Endothelial cell of umbilical vein (primary cell): ENCODE data around the gene CLEC12A. TPM values are rescaled to one million over a fixed set of nuclear protein-coding genes. Genes with fewer than 3 reads are reported as not detected.

ENCODE experiments used
- BruUV-seq: library from RNA; stranded (reverse); fragments of 400-500 nt; replicated peaks from 2 replicates; lab custom pipeline; 2021; lab: Mats Ljungman, UMichigan
- CTCF ChIA-PET: fragments of 300-600, 350-600 bp; sonication (Branson Sonifier 250); formaldehyde crosslinking; loops from one replicate; lab custom pipeline; 2021; ENCODE audit warnings: antibody characterized with exemption, inconsistent platforms; lab: Charles Lee
- POLR2A ChIA-PET: fragments of 300-600, 350-600 bp; sonication (Branson Sonifier 250); formaldehyde crosslinking; loops from one replicate; lab custom pipeline; 2021; ENCODE audit warnings: antibody characterized with exemption, inconsistent platforms; lab: Charles Lee
- DNase-seq: peaks from one replicate; pipeline ENCODE4 v3.0.0-alpha.2; 2011; ENCODE audit warnings: low read depth, low spot score
- FAIRE-seq: peaks from 2 replicates; lab custom pipeline; 2011; peaks lifted over from hg19 to GRCh38; lab: Jason Lieb, UNC
- H2AFZ ChIP-seq: 2 replicates; pipeline ENCODE4 v1.6.0; 2012; ENCODE audit warnings: low read depth, low read length, control low read depth, inconsistent platforms
- H3K27ac ChIP-seq: 2 replicates; pipeline ENCODE4 v1.5.1; 2011; ENCODE audit warnings: low read depth, mild to moderate bottlenecking, control low read depth, low read length, moderate library complexity; ENCODE audit not compliant: insufficient read depth
- H3K27me3 ChIP-seq, 2 experiments: 2 replicates each; pipeline versions ENCODE4 v1.6.0 to v1.6.1; 2011; ENCODE audit warnings: low read length in 2 of 2, mixed read lengths in 1 of 2; ENCODE audit not compliant: control insufficient read depth in 2 of 2, insufficient read depth in 2 of 2
- H3K36me3 ChIP-seq, 2 experiments: 2 replicates in 1 of 2; 3 replicates in 1 of 2; pipeline ENCODE4 v1.5.1; 2011; ENCODE audit warnings: low read length in 2 of 2, mild to moderate bottlenecking in 1 of 2, moderate library complexity in 1 of 2; ENCODE audit not compliant: control insufficient read depth in 2 of 2, insufficient read depth in 2 of 2; ENCODE audit errors: extremely low read depth in 1 of 2
- H3K4me1 ChIP-seq: 3 replicates; pipeline ENCODE4 v1.5.1; 2011; ENCODE audit warnings: mild to moderate bottlenecking, low read length; ENCODE audit not compliant: control insufficient read depth, insufficient read depth; ENCODE audit errors: extremely low read depth
- H3K4me2 ChIP-seq: 2 replicates; pipeline ENCODE4 v1.6.1; 2011; ENCODE audit warnings: low read length, control low read depth, mixed read lengths; ENCODE audit not compliant: insufficient read depth
- H3K4me3 ChIP-seq, 3 experiments: fragments of 200-600 bp in 1 of 3; sonication (generic), shearing (Covaris generic) in 1 of 3; replicated peaks in 1 of 3; 2 replicates each; pipeline ENCODE4 v1.5.1; 2011 to 2016; ENCODE audit warnings: control low read depth in 3 of 3, low read length in 3 of 3, mild to moderate bottlenecking in 2 of 3, inconsistent platforms in 1 of 3, low read depth in 1 of 3, moderate library complexity in 1 of 3; ENCODE audit not compliant: insufficient read depth in 1 of 3
- H3K79me2 ChIP-seq: 2 replicates; pipeline ENCODE4 v1.6.0; 2012; ENCODE audit warnings: low read length, inconsistent platforms; ENCODE audit not compliant: control insufficient read depth, insufficient read depth
- H3K9ac ChIP-seq: replicated peaks from 2 replicates; pipeline ENCODE3; 2011; ENCODE audit warnings: low read length, control low read depth; ENCODE audit not compliant: insufficient read depth; ENCODE audit errors: extremely low read depth
- H3K9me1 ChIP-seq: replicated peaks from 3 replicates; pipeline ENCODE4 v1.6.0; 2011; ENCODE audit warnings: mild to moderate bottlenecking, low read length; ENCODE audit not compliant: control insufficient read depth, insufficient read depth; ENCODE audit errors: extremely low read depth
- H3K9me3 ChIP-seq: replicated peaks from 2 replicates; pipeline ENCODE4 v1.5.1; 2012; ENCODE audit warnings: low read length, inconsistent platforms; ENCODE audit not compliant: control insufficient read depth, insufficient read depth
- H4K20me1 ChIP-seq: replicated peaks from 2 replicates; pipeline ENCODE3; 2011; ENCODE audit warnings: mild to moderate bottlenecking, low read length; ENCODE audit not compliant: control insufficient read depth, insufficient read depth; ENCODE audit errors: extremely low read depth
- EZH2 ChIP-seq: IDR thresholded peaks from 2 replicates; pipeline ENCODE4 v1.6.1; 2012; ENCODE audit warnings: borderline replicate concordance, low read depth, mild to moderate bottlenecking, moderate library complexity, low read length, inconsistent platforms; ENCODE audit not compliant: severe bottlenecking
- FOS ChIP-seq: IDR thresholded peaks from 2 replicates; pipeline ENCODE4 v1.6.1; 2011; ENCODE audit warnings: mild to moderate bottlenecking, low read length, moderate library complexity, borderline replicate concordance; ENCODE audit not compliant: insufficient read depth
- GATA2 ChIP-seq: IDR thresholded peaks from 2 replicates; pipeline ENCODE4 v1.7.0; 2011; ENCODE audit warnings: low read depth, mild to moderate bottlenecking, moderate library complexity, mixed read lengths, low read length; ENCODE audit not compliant: insufficient read length, insufficient read depth
- JUN ChIP-seq: IDR thresholded peaks from 2 replicates; pipeline ENCODE4 v1.6.1; 2011; ENCODE audit warnings: borderline replicate concordance, low read depth; ENCODE audit not compliant: insufficient read length, insufficient read depth
- MYC ChIP-seq: IDR thresholded peaks from one replicate; pipeline ENCODE4 v1.6.1; 2011; ENCODE audit warnings: mild to moderate bottlenecking, low read depth, low read length
- POLR2A ChIP-seq: IDR thresholded peaks from 2 replicates; pipeline ENCODE4 v1.6.1; 2012; ENCODE audit warnings: low read depth, mild to moderate bottlenecking, control low read depth, low read length
- dilution Hi-C: fragments of 300-500 bp; cut with MboI; formaldehyde crosslinking; loops from one replicate; pipeline ENCODE4 v1.15.0; 2019; ENCODE audit warnings: low sequenced_read_pairs; ENCODE audit not compliant: extremely low pct_ligation_motif_present
- intact Hi-C: fragments of 100-400 bp; cut with micrococcal nuclease; formaldehyde crosslinking; loops from one replicate; pipeline ENCODE4 v1.10.0; 2022
- polyA plus RNA-seq, 4 experiments: library from polyadenylated mRNA; depleted of rRNA in 3 of 4; stranded (reverse) in 3 of 4; unstranded in 1 of 4; fragments of >200 nt; gene quantifications; 2 replicates each; pipeline versions ENCODE4 v1.2.1 to v1.2.3, GENCODE V29; 2011 to 2012; ENCODE audit warnings: missing spikeins in 1 of 4
- total RNA-seq: library from RNA; stranded (reverse); gene quantifications from 2 replicates; pipeline ENCODE4 v1.2.3, GENCODE V29; 2021
- TF ChIP-seq, protein P1 (sequence below): IDR thresholded peaks from 2 replicates; pipeline ENCODE4 v1.6.1; 2011; ENCODE audit not compliant: insufficient read depth, insufficient read length
- TF ChIP-seq, protein P2 (sequence below), 2 donors: IDR thresholded peaks; 1 replicate in 1 of 2; 2 replicates in 1 of 2; pipeline ENCODE4 v1.5.1; 2011; ENCODE audit warnings: low read length in 2 of 2, mild to moderate bottlenecking in 2 of 2, moderate library complexity in 2 of 2, control low read depth in 1 of 2, inconsistent platforms in 1 of 2, low read depth in 1 of 2; ENCODE audit not compliant: insufficient read depth in 1 of 2; ENCODE audit errors: extremely low read depth in 1 of 2

CLEC12A gene
- total and polyA plus RNA-seq, 2 donors (not counting 3 experiments of a cell fraction or from before 2014, with no cell fraction given), result not detected

DNA sequence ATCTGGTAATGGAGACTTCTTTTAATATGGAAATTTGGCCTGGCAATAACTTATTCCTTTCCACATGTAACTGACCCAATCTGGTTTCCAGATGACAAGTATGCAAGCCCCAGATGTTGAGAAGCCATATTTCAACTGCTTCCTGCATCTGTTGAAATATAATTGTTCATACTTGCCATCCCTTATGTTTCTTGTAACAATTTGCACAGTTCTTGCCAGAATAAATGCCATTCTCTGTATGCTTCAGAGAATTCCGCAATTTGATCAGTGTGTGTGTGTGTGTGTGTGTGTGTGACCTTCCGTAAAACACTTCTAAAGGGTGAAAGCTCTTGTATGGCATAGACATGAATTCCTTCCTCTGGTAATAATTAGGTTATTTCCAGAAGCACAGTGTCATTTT, 37.3 kb upstream of the CLEC12A start:
- H3K4me1 ChIP-seq, result no peaks in the 10 kb centered on the region
- no peak overlapping the region for H3K27ac ChIP-seq
- FAIRE-seq (no peak), DNase-seq (no peak)
- no peaks in the 10 kb centered on the region for H3K27me3 ChIP-seq
- H3K79me2 ChIP-seq, result no peaks in the 10 kb centered on the region
- TF ChIP-seq GATA2, result no peak
- intact Hi-C loops (no loop called here), dilution Hi-C loops (no loop called here)
- no peaks in the 10 kb centered on the region for H3K36me3 ChIP-seq
- H3K9me3 ChIP-seq, result no peaks in the 10 kb centered on the region
- ChIA-PET POLR2A (interaction anchor here (0.7 kb wide), 2 partner anchors 311 to 925 kb away, joined by 3 to 4 read pairs; no protein-coding TSS in a partner anchor), CTCF (interaction anchor here (1.9 kb wide), 1 partner anchor 8 kb away, joined by 8 read pairs; no protein-coding TSS in a partner anchor)
- H2AFZ ChIP-seq, result no peak overlapping the region
- no TSS peak for BruUV-seq
- no peak overlapping the region for H3K4me2 ChIP-seq
- H4K20me1 ChIP-seq, result no peaks in the 10 kb centered on the region
- H3K4me3 ChIP-seq, result no peak overlapping the region
- no peaks in the 10 kb centered on the region for H3K9me1 ChIP-seq
- H3K9ac ChIP-seq, result no peak overlapping the region

DNA sequence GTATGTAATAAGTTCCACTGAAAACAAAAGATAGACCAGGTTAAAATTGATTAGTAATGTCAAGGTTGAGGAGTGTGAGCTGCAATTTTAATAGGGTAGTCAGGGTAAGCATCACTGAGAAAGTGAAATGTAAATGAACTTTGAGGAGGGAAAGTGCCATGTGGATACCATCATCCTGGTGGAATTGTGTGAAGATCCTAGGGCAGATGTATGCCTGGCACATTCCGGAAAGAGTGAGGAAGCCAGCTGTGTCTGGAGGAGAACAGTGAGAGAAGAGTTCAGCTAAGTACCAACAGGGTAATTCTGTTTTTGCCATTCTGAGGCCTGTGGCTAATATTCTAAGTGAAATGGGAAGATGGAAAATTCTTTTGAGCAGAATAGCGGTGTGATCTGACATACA, 36.2 kb upstream of the CLEC12A start:
- DNase-seq, result no peak
- intact Hi-C loops, result no loop called here
- Histone ChIP-seq H2AFZ (no peak overlapping the region), H3K36me3 (no peaks in the 10 kb centered on the region), H3K4me2 (no peak overlapping the region), H3K9ac (no peak overlapping the region), H3K27ac (no peak overlapping the region), H3K9me1 (no peaks in the 10 kb centered on the region), H3K79me2 (no peaks in the 10 kb centered on the region), H3K27me3 (no peaks in the 10 kb centered on the region), H3K9me3 (no peaks in the 10 kb centered on the region), H3K4me1 (no peaks in the 10 kb centered on the region), H4K20me1 (no peaks in the 10 kb centered on the region), H3K4me3 (no peak overlapping the region)
- dilution Hi-C loops, result no loop called here
- no TSS peak for BruUV-seq
- ChIA-PET POLR2A (no interaction called here), CTCF (interaction anchor here (1.9 kb wide), 1 partner anchor 9 kb away, joined by 8 read pairs; no protein-coding TSS in a partner anchor)
- FAIRE-seq, result no peak
- TF ChIP-seq POLR2A (no peak), EZH2 (no peak), GATA2 (no peak), MYC (no peak), JUN (no peak), FOS (no peak)
- TF ChIP-seq, protein P1, sequence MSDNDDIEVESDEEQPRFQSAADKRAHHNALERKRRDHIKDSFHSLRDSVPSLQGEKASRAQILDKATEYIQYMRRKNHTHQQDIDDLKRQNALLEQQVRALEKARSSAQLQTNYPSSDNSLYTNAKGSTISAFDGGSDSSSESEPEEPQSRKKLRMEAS, result no peak
- TF ChIP-seq, protein P2, sequence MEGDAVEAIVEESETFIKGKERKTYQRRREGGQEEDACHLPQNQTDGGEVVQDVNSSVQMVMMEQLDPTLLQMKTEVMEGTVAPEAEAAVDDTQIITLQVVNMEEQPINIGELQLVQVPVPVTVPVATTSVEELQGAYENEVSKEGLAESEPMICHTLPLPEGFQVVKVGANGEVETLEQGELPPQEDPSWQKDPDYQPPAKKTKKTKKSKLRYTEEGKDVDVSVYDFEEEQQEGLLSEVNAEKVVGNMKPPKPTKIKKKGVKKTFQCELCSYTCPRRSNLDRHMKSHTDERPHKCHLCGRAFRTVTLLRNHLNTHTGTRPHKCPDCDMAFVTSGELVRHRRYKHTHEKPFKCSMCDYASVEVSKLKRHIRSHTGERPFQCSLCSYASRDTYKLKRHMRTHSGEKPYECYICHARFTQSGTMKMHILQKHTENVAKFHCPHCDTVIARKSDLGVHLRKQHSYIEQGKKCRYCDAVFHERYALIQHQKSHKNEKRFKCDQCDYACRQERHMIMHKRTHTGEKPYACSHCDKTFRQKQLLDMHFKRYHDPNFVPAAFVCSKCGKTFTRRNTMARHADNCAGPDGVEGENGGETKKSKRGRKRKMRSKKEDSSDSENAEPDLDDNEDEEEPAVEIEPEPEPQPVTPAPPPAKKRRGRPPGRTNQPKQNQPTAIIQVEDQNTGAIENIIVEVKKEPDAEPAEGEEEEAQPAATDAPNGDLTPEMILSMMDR (IDR thresholded peaks at IDR 0.05; ENCODE audit: extremely low read depth in 1 of 2, insufficient read depth in 1 of 2, low read depth in 1 of 2, low read length in 2 of 2), result no peak
